Right lobe of liver (tissue), 6 donors: ENCODE results near the gene REV3L. TPM values are rescaled to one million over a fixed set of nuclear protein-coding genes. Genes with fewer than 3 reads are reported as not detected.

Source experiments
- ATAC-seq, 4 donors: fragments of 200-7000 bp; cut with Tn5 transposase; one replicate each; pipeline ENCODE4 v1.9.1; 2020; ENCODE audit warnings: mild to moderate bottlenecking in 4 of 4, moderate library complexity in 4 of 4
- DNase-seq, 3 donors: peaks; one replicate each; pipeline ENCODE4 v3.0.0-alpha.2; 2020
- H3K27ac ChIP-seq, 3 donors: fragments of 200-600 bp; one replicate each; pipeline ENCODE4 v1.8.0; 2022
- H3K27me3 ChIP-seq, 2 donors: fragments of 200-600 bp; one replicate each; pipeline ENCODE4 v1.8.0; 2022
- H3K36me3 ChIP-seq, 4 donors: fragments of 200-600 bp; sonication (generic) in 1 of 4; one replicate each; pipeline versions ENCODE4 v1.5.1 to v1.8.0; 2017 to 2022; ENCODE audit warnings: control low read depth in 1 of 4
- H3K4me1 ChIP-seq, 4 donors: fragments of 200-600 bp; sonication (generic) in 1 of 4; one replicate each; pipeline versions ENCODE4 v1.5.1 to v1.8.0; 2017 to 2022; ENCODE audit warnings: control low read depth in 1 of 4
- H3K4me3 ChIP-seq, 3 donors: fragments of 200-600 bp; one replicate each; pipeline ENCODE4 v1.8.0; 2022
- H3K9me3 ChIP-seq, 4 donors: fragments of 200-600 bp; sonication (generic) in 1 of 4; one replicate each; pipeline versions ENCODE4 v1.5.1 to v1.8.0; 2017 to 2022; ENCODE audit warnings: control low read depth in 1 of 4
- POLR2A ChIP-seq: fragments of 450-650 bp; IDR thresholded peaks from one replicate; pipeline ENCODE4 v1.6.1; 2017; ENCODE audit warnings: antibody characterized with exemption, mild to moderate bottlenecking
- WGBS: methylation state at CpG from one replicate; pipeline ENCODE4 v1.1.6; 2018; ENCODE audit warnings: low coverage, low lambda C conversion rate; ENCODE audit not compliant: insufficient coverage; ENCODE audit errors: missing lambda C conversion rate; 5-methylcytosine and 5-hydroxymethylcytosine counted together
- intact Hi-C, 2 donors: fragments of 100-400 bp; cut with DNase I; formaldehyde crosslinking; loops; one replicate each; pipeline versions ENCODE4 v1.11.2 to v1.14.1; 2022
- total RNA-seq, 6 experiments: library from RNA; depleted of rRNA in 2 of 6; stranded (reverse); fragments of >200 nt in 2 of 6; fragmentation: NEBNext Ultra II Directional in 3 of 6; extraction: Animal tissue kit (Norgen Biotek cat#: 25700) in 3 of 6; gene quantifications; one replicate each; pipeline versions ENCODE4 v1.1.0 to v1.2.4, GENCODE V29; 2016 to 2023
- TF ChIP-seq, protein P1 (sequence below), 4 donors: fragments of 200-600 bp in 3 of 4; fragments of 450-650 bp in 1 of 4; IDR thresholded peaks; one replicate each; pipeline versions ENCODE4 v1.5.1 to v1.8.0; 2016 to 2022; ENCODE audit warnings: antibody characterized with exemption in 4 of 4, mild to moderate bottlenecking in 2 of 4
- donor health status: DM: no; HTN: yes; CAD: no.
- donor health status: DM: no; HTN: no; CAD: no.
- donor health status: DM: no; HTN: no; CAD: no.
- donor health status: DM: no; HTN: yes; CAD: no.
- donor health status: DM: no; HTN: yes; CAD: no.

Gene REV3L
- total RNA-seq, 6 experiments from 2014 or later = 9.3 to 21.4 (median 12.5) TPM

DNA sequence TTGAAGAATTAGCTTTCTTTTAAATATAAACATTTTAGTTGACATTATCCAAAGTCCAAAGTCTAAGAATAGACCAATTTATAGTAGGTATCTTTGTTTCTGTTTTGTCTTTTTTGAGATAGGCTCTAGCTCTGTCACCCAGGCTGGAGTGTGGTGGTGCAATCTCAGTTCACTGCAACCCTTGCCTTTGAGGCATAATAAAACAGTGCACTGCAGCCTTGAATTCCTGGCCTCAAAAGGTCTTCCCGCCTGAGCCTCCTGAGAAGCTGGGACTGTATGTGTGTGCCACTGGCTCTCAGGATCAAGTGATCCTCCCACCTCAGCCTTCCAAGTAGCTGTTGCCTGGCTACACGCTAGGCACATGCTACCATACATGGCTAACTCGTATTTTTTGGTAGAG is 135.4 kb downstream of the REV3L start:
- intact Hi-C loops = no loop called here
- Histone ChIP-seq H3K4me1 (peaks cover 0 to 10% (median 0%) of the 10 kb centered on the region in 4 donors), H3K27ac (no peak overlapping the region), H3K4me3 (no peak overlapping the region), H3K27me3 (no peaks in the 10 kb centered on the region), H3K9me3 (no peaks in the 10 kb centered on the region), H3K36me3 (peaks cover 0 to 46% (median 4%) of the 10 kb centered on the region in 4 donors)
- no peak for DNase-seq
- WGBS = 73% methylated on average over 3 of the region's 3 CpGs
- no peak for TF ChIP-seq POLR2A
- TF ChIP-seq, protein P1, sequence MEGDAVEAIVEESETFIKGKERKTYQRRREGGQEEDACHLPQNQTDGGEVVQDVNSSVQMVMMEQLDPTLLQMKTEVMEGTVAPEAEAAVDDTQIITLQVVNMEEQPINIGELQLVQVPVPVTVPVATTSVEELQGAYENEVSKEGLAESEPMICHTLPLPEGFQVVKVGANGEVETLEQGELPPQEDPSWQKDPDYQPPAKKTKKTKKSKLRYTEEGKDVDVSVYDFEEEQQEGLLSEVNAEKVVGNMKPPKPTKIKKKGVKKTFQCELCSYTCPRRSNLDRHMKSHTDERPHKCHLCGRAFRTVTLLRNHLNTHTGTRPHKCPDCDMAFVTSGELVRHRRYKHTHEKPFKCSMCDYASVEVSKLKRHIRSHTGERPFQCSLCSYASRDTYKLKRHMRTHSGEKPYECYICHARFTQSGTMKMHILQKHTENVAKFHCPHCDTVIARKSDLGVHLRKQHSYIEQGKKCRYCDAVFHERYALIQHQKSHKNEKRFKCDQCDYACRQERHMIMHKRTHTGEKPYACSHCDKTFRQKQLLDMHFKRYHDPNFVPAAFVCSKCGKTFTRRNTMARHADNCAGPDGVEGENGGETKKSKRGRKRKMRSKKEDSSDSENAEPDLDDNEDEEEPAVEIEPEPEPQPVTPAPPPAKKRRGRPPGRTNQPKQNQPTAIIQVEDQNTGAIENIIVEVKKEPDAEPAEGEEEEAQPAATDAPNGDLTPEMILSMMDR (IDR thresholded peaks at IDR 0.05) = no peak
- ATAC-seq = peak; percentile 41 to 60 (median 58)

DNA sequence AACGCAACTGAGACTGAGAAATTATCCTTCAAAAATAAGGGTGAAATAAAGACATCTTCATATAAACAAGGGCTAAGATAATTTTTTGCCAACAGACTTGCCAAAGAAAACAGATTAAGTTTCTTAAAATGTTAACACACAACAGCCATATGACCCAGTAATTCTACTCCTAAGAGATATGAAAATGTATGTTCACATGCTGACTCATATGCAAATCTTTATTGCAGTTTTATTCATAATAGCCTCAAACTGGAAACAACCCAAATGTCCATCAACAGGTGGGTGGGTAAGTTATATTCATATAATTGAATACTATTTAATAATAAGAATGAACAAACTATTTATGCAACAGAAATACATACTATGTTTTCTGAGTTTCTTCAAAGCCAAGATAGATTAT is 140.1 kb downstream of the REV3L start:
- H3K36me3 ChIP-seq = peaks cover 0 to 18% (median 0%) of the 10 kb centered on the region in 4 donors
- DNase-seq = no peak
- H3K4me3 ChIP-seq = no peak overlapping the region
- peaks cover 0 to 7% (median 0%) of the 10 kb centered on the region in 4 donors for H3K4me1 ChIP-seq
- TF ChIP-seq, protein P1 (IDR thresholded peaks at IDR 0.05) = no peak
- TF ChIP-seq POLR2A = no peak
- no peak overlapping the region for H3K27ac ChIP-seq
- intact Hi-C loops = no loop called here
- no peak for ATAC-seq
- no peaks in the 10 kb centered on the region for H3K27me3 ChIP-seq
- H3K9me3 ChIP-seq = no peaks in the 10 kb centered on the region
- 95% methylated on average over 1 of the region's 1 CpG for WGBS

DNA sequence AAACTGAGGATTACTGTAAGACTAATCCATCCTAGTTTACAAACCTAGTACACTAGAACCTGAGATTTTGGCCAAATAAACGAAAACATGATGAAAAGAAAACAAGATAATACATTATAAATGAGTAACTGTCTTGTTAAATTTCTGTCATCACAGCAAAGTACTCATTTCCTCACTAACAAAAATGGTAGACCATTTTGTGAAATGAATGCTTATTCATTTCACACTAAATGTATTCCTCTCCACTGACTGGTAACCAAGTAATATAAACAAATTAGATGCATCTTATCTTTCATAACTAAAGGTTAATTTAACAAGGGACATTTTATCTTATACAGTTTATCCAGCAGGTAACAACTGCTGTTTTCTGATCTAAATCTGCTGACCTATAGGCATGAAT is 143.7 kb downstream of the REV3L start:
- WGBS = 58% methylated on average over 1 of the region's 1 CpG
- Histone ChIP-seq H3K9me3 (no peaks in the 10 kb centered on the region), H3K4me1 (no peaks in the 10 kb centered on the region), H3K36me3 (peaks cover 0 to 17% (median 0%) of the 10 kb centered on the region in 4 donors), H3K4me3 (no peak overlapping the region), H3K27me3 (no peaks in the 10 kb centered on the region), H3K27ac (no peak overlapping the region)
- no peak for DNase-seq
- intact Hi-C loops = no loop called here
- TF ChIP-seq POLR2A = no peak
- TF ChIP-seq, protein P1 (IDR thresholded peaks at IDR 0.05) = no peak
- ATAC-seq = no peak

- Histone ChIP-seq H3K4me1 (no peaks in the 10 kb centered on the region), H3K36me3 (peaks cover 0 to 12% (median 0%) of the 10 kb centered on the region in 4 donors), H3K27ac (no peak overlapping the region), H3K27me3 (no peaks in the 10 kb centered on the region), H3K9me3 (no peaks in the 10 kb centered on the region), H3K4me3 (no peak overlapping the region)
- intact Hi-C loops = no loop called here
- 59% methylated on average over 3 of the region's 3 CpGs for WGBS
- no peak for DNase-seq
- TF ChIP-seq, protein P1 (IDR thresholded peaks at IDR 0.05) = no peak
- TF ChIP-seq POLR2A = no peak
- ATAC-seq = peak in 2 of 4 donors; percentile 40 to 86
These were observed 144.2 kb downstream of the REV3L start for GRCh38 chr6:111338843-111339242.

GRCh38 chr6:111337829-111338236 is 145.2 kb downstream of the REV3L start:
- TF ChIP-seq, protein P1 (IDR thresholded peaks at IDR 0.05) = no peak
- no peak for TF ChIP-seq POLR2A
- Histone ChIP-seq H3K9me3 (no peaks in the 10 kb centered on the region), H3K27ac (peak overlapping the region in 1 of 3 donors; percentile 2), H3K4me3 (no peak overlapping the region), H3K27me3 (no peaks in the 10 kb centered on the region), H3K4me1 (no peaks in the 10 kb centered on the region), H3K36me3 (peaks cover 0 to 2% (median 0%) of the 10 kb centered on the region in 4 donors)
- DNase-seq (no peak), ATAC-seq (peak in 2 of 4 donors; percentile 19 to 39)
- 44% methylated on average over 1 of the region's 1 CpG for WGBS
- intact Hi-C loops = no loop called here
